Measurements from ENCODE around the gene PGBD1.
A peak's percentile ranks its signal among the peaks of the same experiment; 100 is the strongest.

Gene PGBD1

DNA sequence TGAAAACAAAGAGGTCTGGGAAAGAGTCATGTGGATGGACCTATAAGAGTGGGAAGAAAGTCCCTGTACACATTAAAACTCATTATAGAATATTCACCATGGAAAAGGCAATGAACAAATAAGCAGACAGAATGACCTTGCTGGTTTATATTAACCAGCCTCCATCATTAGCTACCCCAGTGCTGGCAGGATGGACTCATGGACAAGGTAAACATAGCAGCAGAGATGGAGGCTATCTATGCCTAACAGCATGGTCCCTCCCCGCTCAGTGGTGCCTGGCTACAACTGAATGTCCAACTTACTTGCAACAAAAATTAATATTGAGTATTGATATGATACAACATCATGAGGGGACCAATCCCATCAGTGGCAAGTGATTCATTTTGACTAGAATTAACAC lies 63.8 kb downstream of the PGBD1 start:
- H3K4me3 ChIP-seq (ENCODE audit: low read depth, low read length), result no peak overlapping the region

DNA sequence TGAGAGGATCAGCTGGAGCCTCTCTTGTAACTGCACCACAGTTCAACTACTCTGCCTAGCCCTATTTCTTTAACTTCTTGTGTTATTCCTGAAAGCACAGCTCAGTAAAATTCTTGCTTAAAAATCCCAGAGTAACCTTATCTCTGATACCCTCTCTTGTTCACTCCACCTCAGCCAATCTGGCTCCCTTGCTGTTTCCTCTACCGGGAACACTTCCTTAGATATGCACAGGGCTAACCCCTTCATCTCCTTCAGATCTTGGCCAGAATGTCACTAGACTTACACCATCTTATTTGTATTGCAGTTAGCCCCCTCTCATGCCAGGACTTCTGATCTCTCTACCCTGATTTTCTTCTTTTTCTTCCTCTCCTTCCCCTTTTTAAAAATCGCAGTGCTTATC lies 65.7 kb downstream of the PGBD1 start:
- H3K9me3 ChIP-seq, result no peaks in the 10 kb centered on the region
- H3K27me3 ChIP-seq, result peaks cover 20% of the 10 kb centered on the region
- H3K36me3 ChIP-seq, result no peaks in the 10 kb centered on the region
- DNase-seq, result no peak
- TF ChIP-seq, protein P1, sequence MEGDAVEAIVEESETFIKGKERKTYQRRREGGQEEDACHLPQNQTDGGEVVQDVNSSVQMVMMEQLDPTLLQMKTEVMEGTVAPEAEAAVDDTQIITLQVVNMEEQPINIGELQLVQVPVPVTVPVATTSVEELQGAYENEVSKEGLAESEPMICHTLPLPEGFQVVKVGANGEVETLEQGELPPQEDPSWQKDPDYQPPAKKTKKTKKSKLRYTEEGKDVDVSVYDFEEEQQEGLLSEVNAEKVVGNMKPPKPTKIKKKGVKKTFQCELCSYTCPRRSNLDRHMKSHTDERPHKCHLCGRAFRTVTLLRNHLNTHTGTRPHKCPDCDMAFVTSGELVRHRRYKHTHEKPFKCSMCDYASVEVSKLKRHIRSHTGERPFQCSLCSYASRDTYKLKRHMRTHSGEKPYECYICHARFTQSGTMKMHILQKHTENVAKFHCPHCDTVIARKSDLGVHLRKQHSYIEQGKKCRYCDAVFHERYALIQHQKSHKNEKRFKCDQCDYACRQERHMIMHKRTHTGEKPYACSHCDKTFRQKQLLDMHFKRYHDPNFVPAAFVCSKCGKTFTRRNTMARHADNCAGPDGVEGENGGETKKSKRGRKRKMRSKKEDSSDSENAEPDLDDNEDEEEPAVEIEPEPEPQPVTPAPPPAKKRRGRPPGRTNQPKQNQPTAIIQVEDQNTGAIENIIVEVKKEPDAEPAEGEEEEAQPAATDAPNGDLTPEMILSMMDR (IDR thresholded peaks at IDR 0.05; ENCODE audit: low read depth, low read length), result no peak
- H3K4me1 ChIP-seq, result no peaks in the 10 kb centered on the region
- H3K4me3 ChIP-seq (ENCODE audit: low read depth, low read length), result no peak overlapping the region

More for the DNA sequence above, 63.8 kb downstream of the PGBD1 start:
- DNase-seq, result no peak
- Histone ChIP-seq H3K9me3 (no peaks in the 10 kb centered on the region), H3K36me3 (no peaks in the 10 kb centered on the region), H3K4me1 (no peaks in the 10 kb centered on the region), H3K27me3 (peaks cover 20% of the 10 kb centered on the region)
- TF ChIP-seq, protein P1 (IDR thresholded peaks at IDR 0.05; ENCODE audit: low read depth, low read length), result no peak

DNA sequence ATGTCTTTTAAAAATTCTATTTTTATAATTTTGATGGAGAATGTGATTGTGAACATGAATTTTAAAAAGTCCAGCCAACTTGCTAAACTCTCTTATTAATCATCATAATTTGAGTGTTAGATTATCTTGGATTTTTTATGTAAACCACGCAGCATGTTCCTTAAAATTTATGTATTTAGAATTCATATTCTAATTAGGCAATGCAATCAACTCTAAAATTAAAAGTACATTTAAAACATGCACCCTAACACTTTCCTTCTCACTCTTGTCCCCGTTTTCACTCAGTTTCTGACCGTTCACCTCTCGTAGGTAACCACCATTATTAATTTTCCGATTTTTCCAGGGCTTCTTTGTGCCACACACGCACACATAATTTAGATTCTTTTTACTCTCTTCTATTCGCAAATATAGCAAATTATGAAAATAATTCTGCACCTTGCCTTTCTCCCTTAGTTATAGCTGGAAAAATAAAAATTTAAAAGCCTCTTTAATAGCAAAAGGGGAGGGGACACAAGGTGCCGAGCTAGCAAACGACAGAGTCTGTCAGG lies 68.0 kb downstream of the PGBD1 start:
- Histone ChIP-seq H3K9me3 (no peaks in the 10 kb centered on the region), H3K4me1 (no peaks in the 10 kb centered on the region), H3K27me3 (peaks cover 20% of the 10 kb centered on the region), H3K36me3 (no peaks in the 10 kb centered on the region), H3K4me3 (ENCODE audit: low read depth, low read length) (peak overlapping the region; percentile 83)
- TF ChIP-seq, protein P1 (IDR thresholded peaks at IDR 0.05; ENCODE audit: low read depth, low read length), result no peak
- DNase-seq, result no peak

DNA sequence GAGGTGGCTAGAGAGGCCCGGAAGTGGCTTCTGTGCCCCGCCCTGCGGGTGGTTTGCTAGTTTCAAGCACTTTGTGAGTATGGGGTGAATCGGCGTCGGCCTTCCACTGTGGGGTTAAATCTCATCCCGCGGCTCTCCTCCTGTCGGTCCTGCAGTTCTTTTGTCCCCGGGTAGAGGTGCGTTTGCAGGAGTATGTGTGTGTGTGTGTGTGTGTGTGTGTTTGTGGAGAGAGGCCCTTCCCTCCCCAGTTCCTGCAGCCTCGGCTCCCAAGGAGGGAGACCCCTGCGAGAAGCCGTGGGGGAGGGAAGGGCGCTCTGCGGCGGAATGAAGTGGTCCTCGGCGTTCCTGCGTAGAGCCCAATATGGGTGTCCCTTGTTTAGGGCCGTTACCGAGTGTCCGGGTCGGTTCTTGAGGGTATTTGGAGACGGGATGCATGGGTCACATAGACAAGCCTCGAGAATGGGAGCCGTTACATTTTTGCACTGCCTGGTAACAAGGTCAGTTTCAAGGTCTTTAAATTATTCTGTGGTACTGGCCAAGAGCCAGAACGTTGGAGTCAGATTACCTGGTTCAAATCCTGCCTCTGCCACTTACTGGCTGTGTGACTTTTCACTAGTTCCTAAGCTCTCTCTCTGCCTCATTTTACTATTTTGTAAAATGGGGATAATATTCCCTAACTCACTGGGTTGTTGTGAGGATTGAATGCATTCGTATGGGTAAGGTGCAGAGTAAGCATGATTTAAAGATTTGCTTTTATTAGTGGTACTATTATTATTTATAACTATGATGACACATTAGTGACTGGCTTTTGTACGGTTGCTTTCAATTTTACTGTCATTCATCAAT lies 68.7 kb downstream of the PGBD1 start, which contains the start of gene ZKSCAN3:
Gene ZKSCAN3, plus strand, starts transcription at position 56 of the 846 bp plus-strand sequence. CDS start 9,640 bp downstream, outside the sequence.
- peak; percentile 83 for DNase-seq
- TF ChIP-seq, protein P1 (IDR thresholded peaks at IDR 0.05; ENCODE audit: low read depth, low read length), result no peak
- peaks cover 19% of the 10 kb centered on the region for H3K27me3 ChIP-seq

DNA sequence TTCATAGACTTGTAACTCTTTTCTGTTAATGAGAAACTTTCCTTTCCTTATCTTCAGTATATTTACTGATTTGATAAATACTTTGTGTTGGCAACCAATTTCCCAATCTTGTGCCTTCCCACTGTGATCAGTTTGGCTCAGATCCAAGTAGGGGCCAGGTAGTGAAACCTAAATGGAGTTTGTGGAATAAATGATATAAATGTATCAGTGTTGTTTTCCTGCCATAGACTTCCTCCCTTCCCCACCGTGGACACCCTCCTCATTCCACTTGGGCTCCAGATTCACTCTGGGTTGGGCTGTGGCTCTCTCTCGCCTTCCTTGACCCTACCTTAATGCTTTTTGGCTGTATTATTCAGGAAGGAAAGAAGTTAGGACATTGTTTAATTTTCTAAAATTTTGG lies 69.7 kb downstream of the PGBD1 start:
- peak overlapping the region; percentile 83 for H3K4me3 ChIP-seq (ENCODE audit: low read depth, low read length)
- H3K27me3 ChIP-seq, result peaks cover 10% of the 10 kb centered on the region
- H3K36me3 ChIP-seq, result no peaks in the 10 kb centered on the region
- DNase-seq, result no peak
- TF ChIP-seq, protein P1 (IDR thresholded peaks at IDR 0.05; ENCODE audit: low read depth, low read length), result no peak
- H3K9me3 ChIP-seq, result no peaks in the 10 kb centered on the region
- H3K4me1 ChIP-seq, result no peaks in the 10 kb centered on the region

More for the DNA sequence above, 68.7 kb downstream of the PGBD1 start, which contains the start of gene ZKSCAN3:
- H3K4me1 ChIP-seq, result no peaks in the 10 kb centered on the region
- H3K9me3 ChIP-seq, result no peaks in the 10 kb centered on the region
- H3K4me3 ChIP-seq (ENCODE audit: low read depth, low read length), result peak within 1 kb of the TSS; percentile 83
- H3K36me3 ChIP-seq, result no peaks in the 10 kb centered on the region

DNA sequence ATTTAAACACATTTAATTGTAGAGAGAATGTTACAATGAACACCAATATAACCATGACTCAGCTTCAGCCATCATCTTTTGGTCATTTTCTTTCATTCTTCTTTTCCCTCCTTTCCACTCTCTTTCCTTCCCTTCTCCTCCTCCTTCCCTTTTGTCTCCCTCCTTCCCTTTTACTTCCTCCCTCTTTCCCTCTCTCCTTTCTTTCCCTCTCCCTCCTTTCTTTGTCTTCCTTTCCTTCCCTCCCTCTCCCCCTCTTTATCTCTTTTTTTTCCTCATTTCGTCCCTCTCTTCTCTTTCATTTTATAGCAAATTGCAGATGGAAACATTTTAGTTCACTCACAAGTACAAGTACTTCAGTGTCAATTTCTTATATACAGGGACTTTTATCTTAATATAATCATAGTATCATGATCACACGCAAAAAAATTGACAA lies 70.1 kb downstream of the PGBD1 start:
- TF ChIP-seq, protein P1 (IDR thresholded peaks at IDR 0.05; ENCODE audit: low read depth, low read length), result no peak
- H3K9me3 ChIP-seq, result no peaks in the 10 kb centered on the region
- H3K4me3 ChIP-seq (ENCODE audit: low read depth, low read length), result no peak overlapping the region
- no peaks in the 10 kb centered on the region for H3K36me3 ChIP-seq
- H3K4me1 ChIP-seq, result no peaks in the 10 kb centered on the region
- no peak for DNase-seq
- peaks cover 8% of the 10 kb centered on the region for H3K27me3 ChIP-seq
